GM13976 (cell line): Measurements from ENCODE around the gene SMKR1.
"Not testable (repeated sequence)": the region's sequence is repeated elsewhere in the genome, so short reads cannot be mapped to it uniquely, and the experiment has no call there.

ENCODE experiments used
- DNase-seq: peaks from one replicate; pipeline ENCODE4 v3.0.0; 2012; ENCODE audit warnings: low spot score
- CTCF ChIP-seq: IDR thresholded peaks from 2 replicates; pipeline ENCODE4 v1.5.1; 2012; ENCODE audit warnings: borderline replicate concordance, mild to moderate bottlenecking; ENCODE audit not compliant: insufficient read depth; ENCODE audit errors: extremely low read depth, missing control alignments, control extremely low read depth
- in situ Hi-C: fragments of 300-500 bp; cut with MboI; formaldehyde crosslinking; loops from one replicate; pipeline ENCODE4 v1.12.0; 2022; ENCODE audit warnings: low sequenced_read_pairs, mixed read lengths, inconsistent platforms; ENCODE audit not compliant: unreplicated experiment

Gene SMKR1

DNA sequence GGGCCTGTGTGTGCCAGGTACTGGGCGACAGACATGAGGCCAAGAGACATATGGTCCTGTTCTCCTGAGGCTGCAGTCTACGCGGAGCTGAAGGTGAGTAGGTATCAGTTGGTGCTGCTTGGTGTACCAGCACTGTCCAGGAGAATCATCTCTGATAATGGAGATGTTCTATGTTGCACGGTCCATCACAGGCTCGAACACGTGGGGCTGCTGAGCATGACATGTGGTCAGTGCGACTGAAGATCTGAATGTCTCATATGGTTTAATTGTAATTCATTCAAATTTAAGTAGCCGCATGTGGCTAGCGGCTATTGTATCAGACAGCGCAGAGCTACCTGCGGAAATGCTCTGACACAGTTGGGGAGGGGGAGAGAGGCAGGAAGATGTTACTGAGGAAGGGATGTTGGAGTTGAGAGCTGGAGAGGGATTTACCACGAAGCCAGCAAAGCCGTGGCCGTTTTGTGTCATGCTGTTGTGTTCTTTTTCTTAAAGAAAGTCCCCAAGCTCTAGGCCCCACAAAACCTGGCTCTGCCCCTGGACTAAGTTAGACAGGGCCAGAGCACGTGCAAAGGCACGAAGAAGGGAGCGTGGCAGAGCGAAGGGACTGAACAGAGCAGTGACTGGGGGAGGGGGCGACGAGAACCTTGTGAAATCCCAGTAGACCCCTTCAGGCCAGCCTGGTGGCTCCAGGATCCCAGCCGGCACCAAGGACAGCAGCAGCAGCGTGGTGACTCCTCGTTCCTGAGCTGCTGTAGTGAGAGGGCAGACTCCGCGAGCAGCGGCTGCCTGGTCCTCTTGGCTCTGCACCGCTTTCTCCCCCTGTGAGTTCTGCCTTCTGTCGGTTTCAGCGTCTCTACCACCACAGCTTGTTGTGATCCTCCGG is 20.0 kb downstream of the SMKR1 start:
- in situ Hi-C loops, result no loop called here
- no peak for DNase-seq
- no peak for TF ChIP-seq CTCF

DNA sequence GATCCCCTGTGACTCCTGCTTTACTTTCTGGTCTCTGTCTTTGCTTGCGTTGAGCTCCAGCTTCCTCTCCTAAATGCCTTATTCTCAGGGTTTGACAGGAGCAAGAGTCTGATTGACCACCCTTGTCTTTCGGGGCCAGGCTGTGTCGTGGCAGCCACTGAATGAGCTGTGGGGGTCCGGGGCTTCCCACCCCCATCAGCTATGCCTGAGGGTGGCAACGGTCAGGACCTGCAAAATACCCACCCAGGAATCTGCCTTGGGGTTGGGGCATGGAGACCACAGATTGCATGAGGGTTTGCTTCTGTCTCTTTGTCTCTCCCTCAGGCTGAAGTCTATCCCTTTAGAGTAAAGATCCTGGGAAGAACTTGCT is 20.6 kb downstream of the SMKR1 start:
- in situ Hi-C loops, result no loop called here
- no peak for DNase-seq
- no peak for TF ChIP-seq CTCF

DNA sequence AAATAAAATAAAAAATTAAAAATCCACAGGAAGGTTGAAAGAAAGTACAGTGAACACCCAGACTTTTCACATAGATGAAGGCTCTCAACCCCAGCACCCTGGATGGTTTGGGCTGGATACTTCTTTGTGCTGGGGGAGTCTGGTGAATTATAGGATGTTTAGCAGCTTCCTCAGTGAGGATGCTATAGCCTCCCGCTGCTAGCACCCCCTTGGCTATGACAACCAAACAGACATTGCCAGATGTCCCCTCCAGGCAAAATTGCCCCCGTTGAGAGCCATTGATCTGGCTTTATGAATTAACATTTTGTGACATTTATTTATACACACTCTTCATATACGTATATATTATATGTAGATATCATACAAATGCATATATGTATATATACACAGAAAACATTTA is 21.6 kb downstream of the SMKR1 start:
- no peak for TF ChIP-seq CTCF
- in situ Hi-C loops, result no loop called here
- DNase-seq, result no peak

DNA sequence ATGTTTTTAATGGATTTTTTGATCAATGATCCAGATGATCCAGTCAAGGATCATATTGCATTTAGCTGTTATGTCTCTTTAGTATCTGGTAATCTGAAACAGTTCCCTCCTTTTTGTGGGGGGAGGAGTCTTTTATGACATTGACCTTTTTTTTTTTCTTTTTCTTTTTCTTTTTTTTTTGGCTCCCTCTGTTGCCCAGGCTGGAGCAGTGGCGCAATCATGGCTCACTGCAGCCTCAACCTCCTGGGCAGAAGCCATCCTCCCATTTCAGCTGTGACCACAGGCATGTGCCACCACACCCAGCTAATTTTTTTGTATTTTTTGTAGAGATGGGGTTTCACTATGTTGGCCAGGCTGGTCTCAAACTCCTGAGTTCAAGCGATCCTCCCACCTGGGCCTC is 22.1 kb downstream of the SMKR1 start:
- DNase-seq, in situ Hi-C loops: not testable (repeated sequence)

DNA sequence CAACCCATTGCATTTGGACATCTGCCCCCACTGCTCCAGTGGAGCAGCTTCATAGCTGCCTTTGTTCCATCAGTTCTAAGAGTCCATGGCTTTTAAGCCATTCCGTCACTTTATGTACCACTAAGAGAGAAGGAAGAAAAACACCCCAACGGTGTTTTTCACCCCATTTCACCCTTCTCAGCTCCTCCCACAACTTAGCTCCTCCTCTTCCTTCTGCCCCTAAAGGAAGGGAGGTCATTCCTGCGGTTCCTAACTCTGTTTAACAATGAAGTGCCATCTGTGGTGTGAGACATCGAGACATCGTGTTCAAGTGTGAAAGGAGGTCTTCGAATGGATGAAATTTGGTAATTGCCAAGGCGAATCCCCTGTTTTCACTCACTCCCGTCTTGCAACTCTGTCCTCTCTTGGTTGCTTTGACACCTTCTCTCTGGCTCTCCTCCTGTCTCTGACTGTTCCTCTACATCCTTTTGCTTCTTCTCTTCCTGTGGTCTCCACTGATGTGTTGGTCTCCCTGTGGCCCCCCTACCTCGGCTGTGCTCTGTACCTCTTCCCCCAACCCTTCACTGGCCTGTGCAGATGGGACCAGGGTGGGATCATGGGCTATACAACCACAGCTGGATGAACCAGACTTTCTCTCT is 23.0 kb downstream of the SMKR1 start:
- no peak for TF ChIP-seq CTCF
- no peak for DNase-seq
- in situ Hi-C loops, result no loop called here

DNA sequence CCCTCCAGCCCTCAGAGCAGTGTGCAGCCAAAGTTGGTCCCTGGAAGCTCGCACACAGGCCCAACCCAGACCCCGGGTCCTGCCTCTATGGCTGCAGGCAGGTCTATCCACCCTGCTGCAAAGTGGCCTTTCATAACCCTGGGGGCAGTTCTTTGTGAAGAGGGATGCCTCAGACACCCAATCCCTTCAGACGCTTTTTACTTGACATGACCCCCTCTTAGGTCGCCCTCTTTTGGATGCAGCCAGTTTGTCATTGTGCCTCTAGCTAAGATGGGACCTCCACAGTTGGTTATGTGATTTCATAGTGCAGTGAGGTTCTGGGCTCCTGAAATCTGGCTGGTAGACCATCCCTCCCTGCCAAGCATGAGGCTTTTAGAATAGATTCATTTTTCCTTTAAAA is 27.3 kb downstream of the SMKR1 start:
- DNase-seq, result no peak
- in situ Hi-C loops, result no loop called here
- no peak for TF ChIP-seq CTCF

- in situ Hi-C loops, result no loop called here
- no peak for TF ChIP-seq CTCF
- DNase-seq, result no peak
Measured at GRCh38 chr7:129530795-129531391, 28.6 kb downstream of the SMKR1 start.
